Right atrium auricular region (tissue), 2 donors: ENCODE results near the gene FGF12. TPM values are rescaled to one million over a fixed set of nuclear protein-coding genes. Genes with fewer than 3 reads are reported as not detected.

Experiments used
- DNase-seq: peaks from one replicate; pipeline ENCODE4 v3.0.0-alpha.2; 2019; ENCODE audit warnings: low spot score
- H3K27ac ChIP-seq, 2 donors: fragments of 200-600 bp; sonication (generic); 1 replicate in 1 of 2; 2 replicates in 1 of 2; pipeline ENCODE4 v1.5.1; 2016 to 2019
- H3K27me3 ChIP-seq, 2 donors: fragments of 200-600 bp; sonication (generic); one replicate each; pipeline versions ENCODE4 v1.5.1 to v1.6.0; 2017 to 2019
- H3K36me3 ChIP-seq: fragments of 200-600 bp; sonication (generic); one replicate; pipeline ENCODE4 v1.5.1; 2016
- H3K4me1 ChIP-seq, 2 donors: fragments of 200-600 bp; sonication (generic); one replicate each; pipeline versions ENCODE4 v1.5.1 to v1.6.0; 2017 to 2019
- H3K4me3 ChIP-seq, 2 donors: fragments of 200-600 bp; sonication (generic); 1 replicate in 1 of 2; 2 replicates in 1 of 2; pipeline ENCODE4 v1.5.1; 2017 to 2019; ENCODE audit warnings: mild to moderate bottlenecking in 1 of 2, moderate library complexity in 1 of 2
- H3K9me3 ChIP-seq, 2 donors: fragments of 200-600 bp; sonication (generic); one replicate each; pipeline ENCODE4 v1.5.1; 2019
- CTCF ChIP-seq, 2 donors: fragments of 200-600 bp; sonication (generic); IDR thresholded peaks; one replicate each; pipeline ENCODE4 v1.5.1; 2019; ENCODE audit warnings: antibody characterized with exemption in 2 of 2
- total RNA-seq, 2 donors: library from RNA; depleted of rRNA; stranded (reverse); fragments of >200 nt; gene quantifications; one replicate each; pipeline ENCODE4 v1.1.0, GENCODE V29; 2016

Gene FGF12
- total RNA-seq, 2 donors from 2014 or later = 126 to 218 TPM

- no peak for TF ChIP-seq CTCF (IDR thresholded peaks at IDR 0.05)
- DNase-seq = no peak
- H3K4me3 ChIP-seq = no peak overlapping the region
- no peaks in the 10 kb centered on the region for H3K36me3 ChIP-seq
- H3K9me3 ChIP-seq = no peaks in the 10 kb centered on the region
- H3K4me1 ChIP-seq = peaks cover 0 to 17% of the 10 kb centered on the region in 2 donors
- peak overlapping the region; percentile 17 to 85 for H3K27ac ChIP-seq
- no peaks in the 10 kb centered on the region for H3K27me3 ChIP-seq
These were observed 75.4 kb downstream of the FGF12 start for GRCh38 chr3:192651836-192652512.

DNA sequence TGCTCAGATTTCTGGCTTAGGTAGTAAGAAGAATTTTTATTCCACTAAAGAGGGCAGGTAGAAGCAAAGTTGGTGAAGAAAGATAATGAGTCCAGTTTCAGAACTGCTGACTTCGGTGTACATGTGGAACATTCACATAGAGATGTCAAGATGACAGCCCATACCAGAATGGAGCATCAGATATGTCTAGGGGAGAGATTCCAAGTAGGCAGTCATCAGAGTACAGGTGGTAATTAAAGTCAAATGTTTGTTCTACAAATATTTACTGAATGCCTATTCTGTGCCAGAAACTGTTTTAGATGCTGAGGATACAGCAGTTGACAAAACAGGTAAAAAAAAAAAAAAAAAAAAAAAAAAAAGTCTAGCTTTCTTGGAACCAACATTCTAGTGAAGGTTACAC lies 81.9 kb downstream of the FGF12 start:
- no peaks in the 10 kb centered on the region for H3K27me3 ChIP-seq
- H3K4me3 ChIP-seq = no peak overlapping the region
- no peaks in the 10 kb centered on the region for H3K36me3 ChIP-seq
- no peaks in the 10 kb centered on the region for H3K9me3 ChIP-seq
- peaks cover 0 to 2% of the 10 kb centered on the region in 2 donors for H3K4me1 ChIP-seq
- peak overlapping the region in 1 of 2 donors; percentile 59 for H3K27ac ChIP-seq
- TF ChIP-seq CTCF (IDR thresholded peaks at IDR 0.05) = no peak
- DNase-seq = no peak

DNA sequence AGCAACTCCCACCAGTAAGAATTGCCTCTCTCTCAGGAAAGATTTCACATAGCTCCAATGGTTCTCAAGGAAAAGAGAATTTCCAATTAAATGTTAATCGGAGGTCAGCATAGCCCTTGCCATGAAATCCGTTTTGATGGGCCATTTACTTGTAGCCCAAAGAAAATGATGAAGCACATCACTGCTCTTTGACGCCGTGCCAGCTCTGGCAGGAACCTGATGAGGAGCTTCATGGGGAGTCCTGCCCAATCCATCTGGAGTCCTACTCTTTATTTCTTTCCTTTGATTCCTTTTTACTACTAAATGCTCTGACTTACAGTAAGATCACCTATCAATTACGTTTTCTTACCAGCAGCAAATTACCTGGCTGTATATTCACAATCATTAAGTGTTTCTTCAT lies 84.7 kb downstream of the FGF12 start:
- no peaks in the 10 kb centered on the region for H3K36me3 ChIP-seq
- peak overlapping the region; percentile 22 to 73 for H3K27ac ChIP-seq
- no peaks in the 10 kb centered on the region for H3K9me3 ChIP-seq
- H3K4me3 ChIP-seq = no peak overlapping the region
- peaks cover 2 to 8% of the 10 kb centered on the region in 2 donors for H3K4me1 ChIP-seq
- DNase-seq = no peak
- H3K27me3 ChIP-seq = no peaks in the 10 kb centered on the region
- no peak for TF ChIP-seq CTCF (IDR thresholded peaks at IDR 0.05)

- TF ChIP-seq CTCF (IDR thresholded peaks at IDR 0.05) = no peak
- DNase-seq = no peak
- Histone ChIP-seq H3K36me3 (no peaks in the 10 kb centered on the region), H3K4me3 (no peak overlapping the region), H3K27ac (peak overlapping the region; percentile 22 to 73), H3K4me1 (peaks cover 2 to 9% of the 10 kb centered on the region in 2 donors), H3K27me3 (no peaks in the 10 kb centered on the region), H3K9me3 (no peaks in the 10 kb centered on the region)
These were observed 85.4 kb downstream of the FGF12 start for GRCh38 chr3:192641919-192642318.

- H3K27ac ChIP-seq = peak overlapping the region in 1 of 2 donors; percentile 89
- TF ChIP-seq CTCF (IDR thresholded peaks at IDR 0.05) = no peak
- no peaks in the 10 kb centered on the region for H3K9me3 ChIP-seq
- H3K27me3 ChIP-seq = no peaks in the 10 kb centered on the region
- H3K4me1 ChIP-seq = peaks cover 2 to 9% of the 10 kb centered on the region in 2 donors
- H3K4me3 ChIP-seq = no peak overlapping the region
- H3K36me3 ChIP-seq = no peaks in the 10 kb centered on the region
- DNase-seq = no peak
These were observed 87.4 kb downstream of the FGF12 start for GRCh38 chr3:192639987-192640386.

GRCh38 chr3:192637803-192638202 lies 89.5 kb downstream of the FGF12 start:
- DNase-seq = no peak
- Histone ChIP-seq H3K36me3 (no peaks in the 10 kb centered on the region), H3K9me3 (no peaks in the 10 kb centered on the region), H3K4me1 (peaks cover 2 to 9% of the 10 kb centered on the region in 2 donors), H3K27me3 (no peaks in the 10 kb centered on the region), H3K27ac (peak overlapping the region; percentile 54 to 89), H3K4me3 (no peak overlapping the region)
- TF ChIP-seq CTCF (IDR thresholded peaks at IDR 0.05) = no peak
